ENCODE measurements around the gene ZSCAN30. TPM values are rescaled to one million over a fixed set of nuclear protein-coding genes. Genes with fewer than 3 reads are reported as not detected.
"Not testable (repeated sequence)": the region's sequence is repeated elsewhere in the genome, so short reads cannot be mapped to it uniquely, and the experiment has no call there.

Gene ZSCAN30
- total RNA-seq, 3 donors from 2014 or later (not counting 1 experiment from before 2014, with no cell fraction given), result 15.4 to 21.0 (median 16.4) TPM

DNA sequence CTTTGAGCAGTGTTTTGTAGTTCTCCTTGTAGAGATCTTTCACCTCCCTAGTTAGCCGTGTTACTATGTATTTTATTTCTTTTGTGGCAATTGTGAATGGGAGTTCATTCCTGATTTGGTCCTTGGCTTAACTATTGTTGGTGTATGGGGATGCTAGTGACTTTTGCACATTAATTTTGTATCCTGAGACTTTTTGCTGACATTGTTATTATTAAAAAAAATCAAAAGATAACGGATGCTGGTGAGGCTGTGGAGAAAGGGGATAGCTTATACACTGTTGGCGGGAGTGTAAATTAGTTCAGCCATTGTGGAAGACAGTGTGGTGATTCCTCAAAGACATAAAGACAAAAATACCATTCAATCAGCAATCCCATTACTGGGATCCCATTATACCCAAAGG is 66.2 kb downstream of the ZSCAN30 start:
- H3K9me3 ChIP-seq (ENCODE audit: control insufficient read depth, insufficient read depth, low read length), result no peaks in the 10 kb centered on the region
- H3K4me1 ChIP-seq (ENCODE audit: control insufficient read depth, insufficient read depth, low read length), result no peaks in the 10 kb centered on the region
- Mint-ChIP-seq H3K4me3 (no peak overlapping the region), H3K9me3 (no peaks in the 10 kb centered on the region), H3K36me3 (no peaks in the 10 kb centered on the region), H3K27ac (no peak overlapping the region), H3K4me1 (no peaks in the 10 kb centered on the region), H3K27me3 (ENCODE audit: low read depth in 2 of 2) (peaks cover 0 to 2% of the 10 kb centered on the region in 2 donors)
- no peak overlapping the region for H3K4me3 ChIP-seq (ENCODE audit: low read length)
- intact Hi-C loops (cut with micrococcal nuclease), result no loop called here
- WGBS (ENCODE audit: insufficient coverage), result 91% methylated on average over 2 of the region's 3 CpGs
- H3K27ac ChIP-seq (ENCODE audit: low read length), result no peak overlapping the region
- ATAC-seq (no peak), DNase-seq (no peak)
- H3K27me3 ChIP-seq (ENCODE audit: control insufficient read depth, insufficient read depth, low read length), result no peaks in the 10 kb centered on the region
- TF ChIP-seq, protein P1, sequence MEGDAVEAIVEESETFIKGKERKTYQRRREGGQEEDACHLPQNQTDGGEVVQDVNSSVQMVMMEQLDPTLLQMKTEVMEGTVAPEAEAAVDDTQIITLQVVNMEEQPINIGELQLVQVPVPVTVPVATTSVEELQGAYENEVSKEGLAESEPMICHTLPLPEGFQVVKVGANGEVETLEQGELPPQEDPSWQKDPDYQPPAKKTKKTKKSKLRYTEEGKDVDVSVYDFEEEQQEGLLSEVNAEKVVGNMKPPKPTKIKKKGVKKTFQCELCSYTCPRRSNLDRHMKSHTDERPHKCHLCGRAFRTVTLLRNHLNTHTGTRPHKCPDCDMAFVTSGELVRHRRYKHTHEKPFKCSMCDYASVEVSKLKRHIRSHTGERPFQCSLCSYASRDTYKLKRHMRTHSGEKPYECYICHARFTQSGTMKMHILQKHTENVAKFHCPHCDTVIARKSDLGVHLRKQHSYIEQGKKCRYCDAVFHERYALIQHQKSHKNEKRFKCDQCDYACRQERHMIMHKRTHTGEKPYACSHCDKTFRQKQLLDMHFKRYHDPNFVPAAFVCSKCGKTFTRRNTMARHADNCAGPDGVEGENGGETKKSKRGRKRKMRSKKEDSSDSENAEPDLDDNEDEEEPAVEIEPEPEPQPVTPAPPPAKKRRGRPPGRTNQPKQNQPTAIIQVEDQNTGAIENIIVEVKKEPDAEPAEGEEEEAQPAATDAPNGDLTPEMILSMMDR (IDR thresholded peaks at IDR 0.05), result no peak
- H3K36me3 ChIP-seq (ENCODE audit: control insufficient read depth, insufficient read depth, low read length), result no peaks in the 10 kb centered on the region

DNA sequence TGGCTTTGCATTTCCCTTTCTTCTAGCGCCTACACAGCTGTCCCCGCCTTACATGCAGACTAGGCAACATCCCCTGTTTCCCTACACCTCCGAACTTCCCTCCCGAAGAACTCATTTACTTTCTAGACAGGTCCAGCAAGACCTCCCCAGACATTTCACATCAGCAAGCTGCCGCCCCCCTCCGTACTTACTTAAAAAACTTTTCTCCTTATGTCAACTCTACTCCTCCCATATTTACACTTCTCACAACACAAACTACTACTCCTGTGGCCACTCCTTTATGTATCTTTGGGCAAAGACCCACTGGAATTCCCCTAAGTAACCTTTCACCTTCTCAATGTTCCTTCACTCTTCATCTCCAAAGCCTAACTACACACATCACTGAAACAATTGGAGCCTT is 69.6 kb downstream of the ZSCAN30 start:
- TF ChIP-seq, protein P1 (IDR thresholded peaks at IDR 0.05), result no peak
- Histone ChIP-seq H3K27ac (ENCODE audit: low read length) (no peak overlapping the region), H3K36me3 (ENCODE audit: control insufficient read depth, insufficient read depth, low read length) (no peaks in the 10 kb centered on the region), H3K9me3 (ENCODE audit: control insufficient read depth, insufficient read depth, low read length) (no peaks in the 10 kb centered on the region), H3K27me3 (ENCODE audit: control insufficient read depth, insufficient read depth, low read length) (no peaks in the 10 kb centered on the region), H3K4me3 (ENCODE audit: low read length) (no peak overlapping the region), H3K4me1 (ENCODE audit: control insufficient read depth, insufficient read depth, low read length) (no peaks in the 10 kb centered on the region)
- ATAC-seq (no peak), DNase-seq (no peak)
- intact Hi-C loops (cut with micrococcal nuclease), result no loop called here
- Mint-ChIP-seq H3K4me3 (no peak overlapping the region), H3K4me1 (peaks cover 0 to 5% of the 10 kb centered on the region in 2 donors), H3K27ac (no peak overlapping the region), H3K9me3 (no peaks in the 10 kb centered on the region), H3K36me3 (no peaks in the 10 kb centered on the region), H3K27me3 (ENCODE audit: low read depth in 2 of 2) (peaks cover 14 to 15% of the 10 kb centered on the region in 2 donors)
- 92% methylated on average over 6 of the region's 6 CpGs for WGBS (ENCODE audit: insufficient coverage)

DNA sequence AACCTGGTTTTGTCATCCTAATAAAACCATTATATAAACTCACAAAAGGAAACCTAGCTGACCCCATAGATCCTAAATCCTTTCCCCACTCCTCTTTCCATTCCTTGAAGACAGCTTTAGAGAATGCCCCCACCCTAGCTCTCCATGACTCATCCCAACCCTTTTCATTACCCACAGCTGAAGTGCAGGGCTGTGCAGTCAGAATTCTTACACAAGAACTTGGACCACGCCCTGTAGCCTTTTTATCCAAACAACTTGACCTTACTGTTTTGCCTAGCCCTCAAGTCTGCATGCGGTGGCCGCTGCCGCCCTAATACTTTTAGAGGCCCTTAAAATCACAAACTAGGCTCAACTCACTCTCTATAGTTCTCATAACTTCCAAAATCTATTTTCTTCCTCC is 70.7 kb downstream of the ZSCAN30 start:
- H3K9me3 ChIP-seq (ENCODE audit: control insufficient read depth, insufficient read depth, low read length); H3K27ac Mint-ChIP-seq; H3K36me3 ChIP-seq (ENCODE audit: control insufficient read depth, insufficient read depth, low read length); H3K4me3 ChIP-seq (ENCODE audit: low read length); H3K4me1 Mint-ChIP-seq; intact Hi-C loops (cut with micrococcal nuclease); DNase-seq; H3K36me3 Mint-ChIP-seq; H3K27ac ChIP-seq (ENCODE audit: low read length); H3K4me1 ChIP-seq (ENCODE audit: control insufficient read depth, insufficient read depth, low read length); H3K27me3 ChIP-seq (ENCODE audit: control insufficient read depth, insufficient read depth, low read length); H3K4me3 Mint-ChIP-seq; H3K9me3 Mint-ChIP-seq; ATAC-seq: not testable (repeated sequence)
- peaks cover 14 to 15% of the 10 kb centered on the region in 2 donors for H3K27me3 Mint-ChIP-seq (ENCODE audit: low read depth in 2 of 2)
- 93% methylated on average over 4 of the region's 4 CpGs for WGBS (ENCODE audit: insufficient coverage)

DNA sequence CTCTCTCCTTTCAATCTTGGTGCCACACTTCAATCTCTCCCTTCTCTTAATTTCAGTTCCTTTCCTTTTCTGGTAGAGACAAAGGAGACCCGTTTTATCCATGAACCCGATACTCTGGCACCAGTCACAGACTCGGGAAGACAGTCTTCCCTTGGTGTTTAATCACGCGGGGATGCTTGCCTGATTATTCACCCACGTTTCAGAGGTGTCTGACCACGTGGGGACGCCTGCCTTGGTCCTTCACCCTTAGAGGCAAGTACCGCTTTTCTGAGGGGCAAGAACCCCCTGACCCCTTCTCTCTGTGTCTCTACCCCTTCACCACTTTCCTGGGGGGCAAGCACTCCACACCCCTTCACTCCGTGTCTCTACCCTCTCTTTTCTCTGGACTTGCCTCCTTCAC is 73.4 kb downstream of the ZSCAN30 start:
- H3K27me3 ChIP-seq (ENCODE audit: control insufficient read depth, insufficient read depth, low read length); H3K9me3 Mint-ChIP-seq; H3K36me3 Mint-ChIP-seq; intact Hi-C loops (cut with micrococcal nuclease); H3K4me3 Mint-ChIP-seq; H3K36me3 ChIP-seq (ENCODE audit: control insufficient read depth, insufficient read depth, low read length); DNase-seq; H3K4me3 ChIP-seq (ENCODE audit: low read length); H3K27ac Mint-ChIP-seq; H3K4me1 ChIP-seq (ENCODE audit: control insufficient read depth, insufficient read depth, low read length); H3K27ac ChIP-seq (ENCODE audit: low read length); H3K9me3 ChIP-seq (ENCODE audit: control insufficient read depth, insufficient read depth, low read length); ATAC-seq: not testable (repeated sequence)
- H3K4me1 Mint-ChIP-seq, result peaks cover 5 to 10% of the 10 kb centered on the region in 2 donors
- WGBS (ENCODE audit: insufficient coverage), result 78% methylated on average over 10 of the region's 10 CpGs
- peaks cover 13 to 14% of the 10 kb centered on the region in 2 donors for H3K27me3 Mint-ChIP-seq (ENCODE audit: low read depth in 2 of 2)
